Amniotic stem cell (primary cell): Measurements from ENCODE around the gene RNF19B.
A peak's percentile ranks its signal among the peaks of the same experiment; 100 is the strongest.
"Not testable (repeated sequence)": the region's sequence is repeated elsewhere in the genome, so short reads cannot be mapped to it uniquely, and the experiment has no call there.

Experiments
- DNase-seq: peaks from one replicate; lab custom pipeline; 2025; lab: John Stamatoyannopoulos, UW

Gene RNF19B

DNA sequence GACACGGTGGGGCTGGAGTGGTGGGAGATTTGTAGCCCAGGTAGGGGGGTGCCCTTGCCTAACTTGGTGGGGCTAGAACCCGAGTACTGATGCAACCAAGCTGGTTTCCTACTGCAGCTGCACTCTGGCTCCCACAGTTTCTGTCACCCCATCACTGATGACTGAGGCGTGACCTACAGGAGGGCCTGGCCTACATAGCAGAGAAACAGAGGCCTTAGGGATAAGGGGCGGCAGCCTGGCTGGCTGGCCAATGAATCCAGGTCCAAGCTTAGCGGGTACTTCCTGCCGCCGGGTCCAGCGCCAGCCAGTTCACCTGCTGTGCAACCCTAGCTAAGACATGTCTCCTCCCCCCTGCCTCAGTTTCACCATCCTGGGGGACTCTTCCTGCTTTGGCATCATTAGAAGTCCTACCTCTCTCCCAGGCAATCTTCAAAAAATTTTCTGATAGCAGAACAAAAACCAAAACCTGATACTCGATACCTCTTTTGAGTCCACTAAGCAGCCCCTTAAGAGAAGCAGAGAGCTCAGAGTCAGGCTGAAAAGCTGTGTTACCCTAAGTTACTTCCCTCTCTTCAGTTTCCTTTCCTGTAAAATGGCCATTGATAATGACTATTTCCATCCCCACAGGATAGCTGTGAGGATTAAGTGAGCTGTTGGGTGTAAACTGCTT lies 27.3 kb upstream of the RNF19B start:
- no peak for DNase-seq

DNA sequence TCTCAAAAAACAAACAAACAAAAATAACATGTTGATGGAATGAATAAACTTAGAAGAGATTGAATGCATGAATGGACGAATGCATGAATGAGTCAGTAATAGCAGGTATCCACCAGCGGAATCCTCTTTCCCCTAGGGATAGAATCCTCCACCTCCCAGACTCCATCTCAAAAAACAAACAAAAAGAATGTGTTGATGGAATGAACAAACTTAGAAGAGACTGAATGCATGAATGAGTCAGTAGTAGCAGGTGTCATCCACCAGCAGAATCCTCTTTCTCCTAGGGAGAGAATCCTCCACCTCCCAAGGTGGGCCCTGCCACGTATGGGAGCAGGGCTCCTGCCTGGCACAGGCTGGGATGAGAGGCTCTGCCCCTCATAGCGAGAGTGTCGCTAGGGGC lies 26.8 kb upstream of the RNF19B start:
- DNase-seq: no peak

DNA sequence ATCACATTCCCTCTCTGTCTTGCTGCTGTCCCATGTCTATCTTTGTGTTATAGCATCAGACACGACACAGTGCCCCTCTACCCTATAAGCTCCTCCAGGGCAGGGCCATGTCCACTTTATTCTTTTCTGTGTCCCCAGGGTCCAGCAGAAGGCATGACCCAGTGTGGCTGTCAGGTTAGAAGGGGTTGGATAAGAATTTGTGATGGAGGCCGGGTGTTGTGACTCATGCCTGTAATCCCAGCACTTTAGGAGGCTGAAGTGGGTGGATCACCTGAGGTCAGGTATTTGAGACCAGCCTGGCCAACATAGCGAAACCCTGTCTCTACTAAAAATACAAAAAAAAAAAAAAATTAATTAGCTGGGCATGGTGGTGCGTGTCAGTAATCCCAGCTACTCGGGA lies 26.3 kb upstream of the RNF19B start:
- no peak for DNase-seq

DNA sequence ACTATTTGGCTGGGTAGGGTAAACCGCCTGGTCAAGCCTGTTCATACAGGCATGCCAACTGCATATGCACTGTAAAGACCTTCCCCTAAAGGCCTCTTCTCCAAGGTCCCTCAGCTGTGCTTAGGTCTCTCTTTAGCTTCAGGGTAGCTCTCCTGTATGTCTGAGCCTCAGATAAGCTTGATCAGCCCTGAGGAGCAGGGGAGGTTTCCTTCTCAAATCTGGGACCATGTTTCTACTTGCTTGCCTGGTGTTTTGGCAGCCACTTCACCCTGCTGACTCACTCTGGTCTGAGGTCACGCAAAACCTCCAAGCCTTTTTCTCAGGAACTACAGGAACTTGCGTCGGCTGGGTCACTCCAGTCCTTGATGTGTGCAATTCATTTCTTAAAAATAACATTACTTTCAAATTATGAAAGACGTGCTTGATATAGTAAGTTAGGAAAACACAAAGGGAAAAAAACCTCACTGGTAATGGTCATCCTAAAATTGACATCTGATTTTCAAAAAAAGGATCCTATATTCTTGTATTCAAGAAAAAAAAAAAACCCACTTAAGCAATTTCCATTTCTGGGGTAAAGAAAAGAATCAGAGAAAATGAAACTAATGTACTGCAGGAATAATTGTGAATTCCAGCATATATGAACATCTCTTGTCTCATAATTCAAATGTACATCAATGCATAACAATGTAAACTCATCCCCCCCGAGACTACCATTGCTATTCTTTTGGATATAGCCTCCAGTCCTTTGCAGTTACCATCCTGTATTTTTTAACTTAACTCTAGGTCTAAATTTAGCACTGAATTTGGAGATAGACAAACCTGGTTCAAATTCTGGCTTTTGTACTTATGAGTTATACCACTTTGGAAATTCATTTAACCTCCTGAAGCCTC lies 24.8 kb upstream of the RNF19B start:
- DNase-seq: peak; percentile 64

DNA sequence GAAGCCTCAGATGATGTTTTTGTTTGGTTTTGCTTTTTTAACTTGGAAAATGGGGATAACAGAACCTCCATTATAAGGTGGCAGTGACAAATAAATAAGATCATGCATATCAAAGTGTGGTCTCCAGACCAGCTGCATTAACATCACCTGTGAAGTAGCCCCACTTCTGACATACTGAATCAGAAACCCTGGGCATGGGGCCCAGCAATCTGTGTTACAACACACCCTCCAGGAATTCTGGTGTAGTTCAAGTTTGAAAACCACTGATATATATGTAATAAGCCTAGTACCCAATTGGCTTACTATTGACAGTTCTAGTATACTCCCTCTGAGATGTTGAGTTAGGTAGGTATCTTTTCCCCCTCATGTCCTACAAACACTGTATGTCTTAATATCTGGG lies 24.1 kb upstream of the RNF19B start:
- DNase-seq: peak; percentile 42

DNA sequence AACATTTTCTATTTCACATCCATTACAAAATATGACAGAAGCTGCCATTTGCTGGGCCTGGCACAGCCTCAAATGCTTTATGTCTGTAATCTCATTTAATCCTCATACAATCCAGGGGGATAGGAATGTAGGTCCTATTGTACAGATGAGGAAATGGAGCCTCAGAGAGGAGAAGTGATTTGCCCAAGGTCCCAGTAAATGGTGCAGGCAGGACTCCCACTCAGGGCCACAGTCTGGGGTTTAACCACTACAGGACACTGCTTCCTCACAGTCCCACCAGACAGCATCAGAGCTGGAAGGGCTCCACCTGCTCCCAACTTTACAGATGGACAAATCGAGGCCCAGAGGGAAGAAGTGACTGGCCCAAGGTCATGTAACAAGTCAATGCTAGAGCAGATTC lies 20.6 kb upstream of the RNF19B start:
- DNase-seq: no peak

DNA sequence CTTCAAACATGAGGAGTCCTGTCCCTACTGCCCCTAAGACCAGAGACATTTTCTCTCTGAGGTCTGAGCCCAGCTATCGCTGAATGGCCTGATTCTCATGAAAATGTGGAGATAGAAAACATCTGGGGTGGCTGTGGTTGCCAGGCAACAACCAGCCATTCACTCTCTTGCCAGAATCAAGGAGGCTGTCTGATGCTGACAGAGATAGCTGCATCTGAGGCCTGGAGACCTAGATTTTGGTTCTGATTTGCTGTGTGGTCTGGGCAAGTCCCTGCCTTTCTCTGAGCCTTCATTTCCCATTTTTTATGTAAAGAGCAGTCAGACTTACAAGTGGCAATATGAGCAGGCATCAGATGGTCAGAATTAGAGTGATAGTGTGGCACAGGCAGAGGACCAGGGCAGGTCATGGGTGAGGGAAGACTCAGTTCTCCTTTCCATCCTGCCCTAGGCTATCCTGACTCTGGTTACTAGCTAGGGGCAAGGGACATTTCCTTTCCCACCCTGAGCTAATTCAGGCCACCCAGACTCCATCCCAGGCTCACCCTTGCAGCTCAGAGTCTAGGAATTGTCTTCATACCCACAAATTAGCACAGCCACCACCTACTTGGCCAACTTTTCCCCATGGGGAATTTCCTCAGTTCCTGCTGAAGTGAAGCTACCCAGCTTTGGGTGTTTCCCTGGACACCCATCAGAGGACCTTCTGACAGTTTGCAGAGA lies 20.0 kb upstream of the RNF19B start:
- DNase-seq: no peak

DNA sequence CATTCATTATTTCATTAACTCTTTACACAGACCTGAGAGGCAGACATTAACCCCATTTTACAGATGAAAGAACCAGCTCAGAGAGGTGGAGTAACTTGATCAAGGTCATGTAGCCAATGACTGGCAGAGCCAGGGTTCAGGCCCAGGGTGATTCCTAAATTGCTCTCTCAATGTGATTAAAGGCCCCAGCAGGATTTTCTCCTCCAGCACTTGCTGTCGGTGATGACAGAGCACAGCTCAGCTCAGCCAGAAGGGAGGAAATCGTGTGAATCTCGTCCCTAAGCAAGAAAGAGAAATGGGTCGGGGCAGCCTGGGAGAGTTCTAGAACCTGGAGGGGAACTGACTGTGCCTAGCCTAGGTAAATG lies 19.5 kb upstream of the RNF19B start:
- DNase-seq: no peak

DNA sequence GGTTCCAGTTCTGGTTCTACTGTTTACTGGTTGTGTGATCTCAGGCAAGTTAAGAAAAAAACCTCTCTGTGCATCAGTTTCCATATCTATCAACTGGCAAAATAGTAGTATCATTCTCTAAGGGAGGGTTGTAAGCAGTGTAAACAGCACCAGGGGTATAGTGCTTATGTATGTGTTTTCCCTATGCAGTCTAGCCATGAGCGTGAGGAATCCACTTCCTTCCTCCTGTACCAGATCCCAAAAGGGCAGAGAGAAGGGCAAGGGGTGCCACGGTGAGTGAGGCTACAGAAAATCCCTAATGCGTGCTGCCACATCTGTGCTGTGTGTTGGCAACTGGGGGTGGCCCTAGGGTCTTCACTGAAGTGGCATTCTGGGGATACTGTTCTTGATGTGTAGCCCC lies 18.4 kb upstream of the RNF19B start:
- DNase-seq: no peak

DNA sequence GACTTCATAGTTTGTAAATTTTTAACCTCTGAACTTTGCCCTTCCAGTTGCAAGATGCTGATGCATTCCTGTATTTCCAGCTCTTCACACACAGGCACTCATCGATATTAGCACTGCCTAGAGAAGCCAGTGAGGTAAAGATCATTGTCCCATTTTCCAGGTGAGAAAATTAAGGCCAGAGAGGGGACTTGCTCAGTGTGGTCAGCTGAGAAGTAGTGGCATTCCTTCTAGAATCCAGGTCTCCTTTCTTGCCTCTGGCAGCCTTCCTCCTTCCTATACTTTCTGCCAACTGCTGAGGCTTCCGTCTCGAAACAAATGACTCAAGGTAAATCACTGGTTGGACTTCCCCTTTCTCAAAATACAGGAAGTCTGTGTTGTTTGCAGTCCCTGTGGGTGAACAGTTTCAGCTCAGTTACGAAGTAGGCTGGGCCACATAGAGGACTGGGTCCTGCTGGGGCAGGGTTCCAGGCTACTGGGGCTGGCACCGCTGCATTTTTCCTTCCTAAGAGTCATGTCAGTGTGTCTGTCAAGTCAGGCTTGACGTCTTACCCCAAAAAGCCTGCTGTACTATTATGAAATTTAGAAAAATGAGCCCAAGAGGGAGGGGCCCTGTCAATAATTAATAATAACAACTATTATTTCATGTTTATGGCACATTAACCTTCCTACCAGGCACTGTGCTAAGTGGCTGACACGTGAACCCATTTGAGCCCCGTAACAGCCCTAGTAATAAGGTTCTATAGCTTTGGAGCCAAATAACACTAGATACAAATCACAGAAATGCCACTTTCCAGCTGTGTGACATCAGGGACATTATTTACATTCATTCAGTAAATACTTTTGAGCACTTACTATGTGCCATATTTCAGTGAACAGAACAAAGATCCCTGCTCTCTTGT lies 16.6 kb upstream of the RNF19B start:
- DNase-seq: no peak

DNA sequence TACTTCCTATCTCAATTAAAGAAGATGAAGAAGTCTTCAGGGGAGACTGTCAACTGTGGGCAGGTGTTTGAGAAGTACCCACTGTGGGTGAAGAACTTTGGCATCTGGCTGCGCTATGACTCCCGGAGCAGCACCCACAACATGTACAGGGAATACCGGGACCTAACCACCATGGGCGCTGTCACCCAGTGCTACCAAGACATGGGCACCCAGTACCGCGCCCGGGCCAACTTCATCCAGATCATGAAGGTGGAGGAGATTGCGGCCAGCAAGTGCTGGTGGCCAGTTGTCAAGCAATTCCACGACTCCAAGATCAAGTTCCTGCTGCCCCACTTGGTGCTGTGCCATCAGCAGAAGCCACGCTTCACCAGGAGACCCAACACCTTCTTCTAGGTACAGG lies 15.5 kb upstream of the RNF19B start:
- no peak for DNase-seq

DNA sequence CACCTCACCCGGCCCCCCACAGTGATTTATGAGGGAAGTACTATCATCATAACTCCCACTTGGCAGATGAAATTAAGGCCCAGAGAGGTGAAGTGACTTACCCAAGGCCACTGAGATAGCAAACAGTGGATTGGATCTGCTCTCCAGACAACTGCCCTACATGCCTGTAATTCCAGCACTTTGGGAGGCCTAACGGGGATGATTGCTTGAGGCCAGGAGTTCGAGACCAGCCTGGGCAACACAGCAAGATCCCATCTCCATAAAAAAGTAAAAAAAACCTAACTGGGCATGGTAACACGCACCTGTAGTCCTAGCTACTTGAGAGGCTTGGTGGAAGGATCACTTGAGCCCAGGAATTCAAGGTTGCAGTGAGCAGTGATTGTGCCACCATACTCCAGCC lies 14.2 kb upstream of the RNF19B start:
- no peak for DNase-seq

DNA sequence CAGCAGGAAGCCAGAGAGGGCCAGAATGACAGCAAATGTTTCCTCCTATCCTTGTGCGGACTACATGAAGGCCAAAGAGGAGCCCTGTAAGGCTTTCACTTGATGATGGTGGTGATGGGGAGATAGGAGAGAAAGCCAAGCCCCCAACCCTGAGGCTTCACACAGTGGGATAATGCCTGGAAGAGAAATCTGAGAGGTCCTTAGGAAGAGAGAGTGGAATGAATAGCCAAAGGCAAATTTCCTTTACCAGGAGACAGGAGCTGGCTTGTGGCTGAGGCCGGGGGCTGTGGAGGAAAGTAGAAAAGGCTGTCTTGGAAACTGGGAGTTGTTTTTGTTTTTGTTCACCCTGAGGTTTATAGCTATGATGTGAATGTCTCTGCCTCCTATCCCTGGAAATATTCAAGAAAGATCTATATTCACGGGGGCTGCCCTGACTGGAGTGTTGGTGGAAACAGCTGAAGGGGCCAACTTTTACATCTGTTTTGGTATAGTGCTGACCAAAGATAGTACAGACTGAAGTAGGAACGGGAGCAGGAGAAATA lies 13.0 kb upstream of the RNF19B start:
- no peak for DNase-seq

DNA sequence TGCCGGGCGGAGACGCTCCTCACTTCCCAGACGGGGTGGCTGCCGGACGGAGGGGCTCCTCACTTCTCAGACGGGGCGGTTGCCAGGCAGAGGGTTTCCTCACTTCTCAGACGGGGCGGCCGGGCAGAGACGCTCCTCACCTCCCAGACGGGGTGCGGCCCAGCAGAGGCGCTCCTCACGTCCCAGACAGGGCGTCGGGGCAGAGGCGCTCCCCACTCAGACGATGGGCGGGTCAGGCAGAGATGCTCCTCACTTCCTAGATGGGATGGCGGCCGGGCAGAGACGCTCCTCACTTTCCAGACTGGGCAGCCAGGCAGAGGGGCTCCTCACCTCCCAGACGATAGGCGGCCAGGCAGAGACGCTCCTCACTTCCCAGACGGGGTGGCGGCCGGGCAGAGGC lies 10.4 kb upstream of the RNF19B start:
- DNase-seq: not testable (repeated sequence)

DNA sequence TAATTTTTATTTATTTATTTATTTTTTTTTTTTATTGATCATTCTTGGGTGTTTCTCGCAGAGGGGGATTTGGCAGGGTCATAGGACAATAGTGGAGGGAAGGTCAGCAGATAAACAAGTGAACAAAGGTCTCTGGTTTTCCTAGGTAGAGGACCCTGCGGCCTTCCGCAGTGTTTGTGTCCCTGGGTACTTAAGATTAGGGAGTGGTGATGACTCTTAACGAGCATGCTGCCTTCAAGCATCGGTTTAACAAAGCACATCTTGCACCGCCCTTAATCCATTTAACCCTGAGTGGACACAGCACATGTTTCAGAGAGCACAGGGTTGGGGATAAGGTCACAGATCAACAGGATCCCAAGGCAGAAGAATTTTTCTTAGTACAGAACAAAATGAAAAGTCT lies 8.8 kb upstream of the RNF19B start:
- DNase-seq: not testable (repeated sequence)

DNA sequence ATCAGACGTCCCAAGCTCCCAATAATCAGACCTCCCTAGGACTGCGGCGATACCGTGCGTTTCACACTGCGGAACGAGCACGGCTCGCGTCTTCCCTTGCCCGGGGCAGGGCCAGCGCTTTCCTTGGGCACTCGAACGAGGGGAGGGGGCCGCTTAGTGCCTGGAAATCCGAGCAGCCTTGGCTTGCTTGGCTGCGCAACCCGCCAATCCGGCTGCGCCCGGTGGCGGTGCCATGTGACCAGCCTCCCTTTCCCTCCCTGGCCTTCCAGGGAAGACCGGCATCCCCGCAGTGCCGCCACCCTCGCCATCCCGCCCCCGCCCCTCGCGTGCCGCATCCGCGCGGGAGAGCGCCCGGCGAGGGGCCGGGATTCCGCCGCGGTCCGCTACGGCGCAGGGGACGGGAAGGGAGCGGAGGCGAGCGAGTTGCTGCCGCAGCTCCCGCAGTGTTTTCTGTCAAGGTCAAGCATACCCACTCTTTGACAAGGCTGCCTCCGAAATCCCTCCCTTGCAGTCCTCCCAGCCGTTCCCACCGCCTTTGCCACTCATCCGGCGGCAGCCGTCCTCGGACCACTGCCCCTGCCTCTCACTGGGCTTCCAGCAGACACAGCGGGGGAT lies 8.3 kb upstream of the RNF19B start:
- DNase-seq: no peak

DNA sequence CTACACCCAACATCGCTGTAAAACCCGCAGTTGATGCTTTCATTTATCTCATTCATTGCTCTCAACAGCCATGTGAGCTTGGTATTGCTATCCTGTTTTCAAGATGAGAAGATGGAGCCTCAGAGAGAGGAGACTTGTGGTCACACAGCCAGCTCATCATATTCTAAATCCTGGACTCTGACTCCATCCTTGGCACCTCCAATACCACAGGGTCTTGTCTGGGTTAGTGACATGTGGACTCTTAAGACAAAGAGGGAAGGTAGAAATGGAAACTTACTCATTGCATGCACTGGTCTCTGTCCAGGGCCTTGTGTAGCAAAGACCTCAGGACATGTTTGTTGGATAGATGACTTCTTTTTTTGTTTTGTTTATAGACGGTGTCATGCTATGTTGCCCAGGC lies 7.0 kb upstream of the RNF19B start:
- DNase-seq: no peak

DNA sequence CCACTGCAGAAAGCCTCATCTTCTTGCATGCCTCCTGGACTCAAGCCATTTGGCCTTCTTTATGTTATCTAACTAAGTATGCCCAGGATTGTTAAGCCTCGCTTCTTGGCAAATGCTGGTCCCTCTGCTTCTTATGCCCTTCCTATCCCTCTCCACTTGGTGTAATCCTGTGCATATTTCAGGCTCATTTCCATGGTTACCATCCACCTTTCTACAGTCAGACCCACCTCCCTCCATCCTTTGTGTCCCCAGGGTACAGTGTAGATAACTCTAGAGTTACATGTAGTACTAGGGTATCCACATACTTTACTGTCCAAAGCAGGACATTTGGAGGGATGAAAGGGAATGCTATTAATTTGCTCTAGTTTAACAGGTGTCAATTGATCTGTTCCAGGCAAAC lies 6.5 kb upstream of the RNF19B start:
- no peak for DNase-seq

DNA sequence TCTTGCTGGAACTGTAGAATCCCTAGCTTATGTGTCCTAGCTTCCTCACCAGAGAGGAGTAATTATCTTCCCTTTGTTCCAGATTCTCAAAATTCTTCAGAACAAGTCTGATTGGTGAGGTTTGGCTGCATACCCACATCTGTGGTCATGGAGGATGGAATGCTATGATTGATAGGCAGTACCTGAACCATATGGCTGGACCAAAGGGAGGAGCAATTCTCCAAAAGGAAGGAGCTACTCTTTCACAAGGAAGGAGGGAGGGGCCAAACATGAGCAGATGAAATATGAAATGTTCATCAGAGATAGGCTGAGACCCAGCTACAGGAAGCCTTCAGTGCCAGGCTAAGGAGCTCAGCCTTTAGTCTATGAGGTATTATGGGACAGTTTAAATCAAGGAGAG lies 5.0 kb upstream of the RNF19B start:
- no peak for DNase-seq

DNA sequence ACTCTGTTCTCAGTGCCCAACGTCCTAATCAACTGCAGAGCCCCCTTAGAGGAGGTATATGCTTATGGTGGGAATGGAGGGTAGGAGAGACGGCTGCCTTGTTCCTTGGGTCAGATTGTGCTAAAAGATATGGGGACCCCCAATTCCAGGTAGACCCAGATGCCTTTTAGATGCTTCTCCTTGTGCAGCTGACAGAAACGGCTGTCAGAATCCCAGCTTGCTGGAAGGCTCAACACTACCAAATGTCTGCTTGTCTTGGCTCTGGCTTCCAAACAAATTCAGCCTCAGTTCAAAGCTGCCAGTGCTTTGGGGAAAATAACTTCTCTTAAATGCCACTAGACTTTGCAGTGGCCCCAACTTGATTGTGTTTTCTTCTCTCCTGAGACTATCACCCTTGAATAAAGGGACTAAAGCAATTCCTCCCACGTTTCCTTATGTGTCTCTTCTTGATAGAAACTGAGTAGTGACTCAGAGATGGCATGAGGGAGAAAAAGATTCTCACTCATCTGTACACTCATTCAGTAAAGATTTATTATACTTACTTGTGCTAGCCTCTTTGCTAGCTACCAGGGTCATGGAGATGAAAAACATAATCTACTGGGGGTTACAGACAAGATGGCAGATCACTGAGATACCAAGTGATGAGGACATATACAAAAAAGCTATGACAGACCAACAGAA lies 3.4 kb upstream of the RNF19B start:
- no peak for DNase-seq

DNA sequence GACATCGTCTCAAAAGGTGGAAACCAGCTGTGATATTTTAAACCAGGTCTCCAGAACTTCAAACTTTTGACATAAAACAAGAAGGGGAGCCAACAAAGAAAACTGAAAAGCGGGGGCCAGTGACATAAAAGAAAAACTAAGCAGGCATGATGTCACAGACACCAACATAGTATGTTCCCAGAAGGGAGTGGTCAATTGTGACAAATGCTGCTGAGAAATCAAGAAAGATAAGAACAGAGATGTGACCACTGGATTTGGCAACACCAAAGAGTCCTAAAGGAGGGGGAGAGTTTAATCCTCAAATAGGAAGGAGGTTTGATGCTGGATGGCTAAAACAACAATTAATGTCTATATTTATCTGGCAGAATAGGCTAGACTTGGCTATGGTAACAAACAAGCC lies 2.3 kb upstream of the RNF19B start:
- no peak for DNase-seq
